Mucosa of descending colon (tissue), 3 donors: ENCODE results near the gene CDC42BPA. TPM values are rescaled to one million over a fixed set of nuclear protein-coding genes. Genes with fewer than 3 reads are reported as not detected.

Source experiments
- ATAC-seq: fragments of 200-7000 bp; cut with Tn5 transposase; one replicate; pipeline ENCODE4 v1.9.1; 2020; ENCODE audit warnings: mild to moderate bottlenecking, moderate library complexity
- DNase-seq, 3 donors: peaks; one replicate each; pipeline ENCODE4 v3.0.0-alpha.2; 2020
- H3K36me3 ChIP-seq: fragments of 200-600 bp; one replicate; pipeline ENCODE4 v1.8.0; 2021; ENCODE audit warnings: low read depth, mild to moderate bottlenecking
- H3K4me1 ChIP-seq: fragments of 200-600 bp; one replicate; pipeline ENCODE4 v1.8.0; 2021; ENCODE audit warnings: low read depth, mild to moderate bottlenecking
- H3K4me3 ChIP-seq: fragments of 200-600 bp; one replicate; pipeline ENCODE4 v1.8.0; 2021; ENCODE audit warnings: mild to moderate bottlenecking
- H3K9me3 ChIP-seq: fragments of 200-600 bp; one replicate; pipeline ENCODE4 v1.8.0; 2021; ENCODE audit warnings: mild to moderate bottlenecking
- intact Hi-C, 2 donors: fragments of 100-400 bp; cut with DNase I in 1 of 2; cut with micrococcal nuclease in 1 of 2; formaldehyde crosslinking; loops; one replicate each; pipeline versions ENCODE4 v1.11.0 to v1.11.1; 2022; cut with DNase I, micrococcal nuclease
- total RNA-seq, 3 donors: library from RNA; stranded (reverse); fragmentation: NEBNext Ultra II Directional in 2 of 3; extraction: Animal tissue kit (Norgen Biotek cat#: 25700) in 2 of 3; gene quantifications; one replicate each; pipeline versions ENCODE4 v1.2.1 to v1.2.4, GENCODE V29; 2021 to 2023
- TF ChIP-seq, protein P1 (sequence below): fragments of 200-600 bp; IDR thresholded peaks from one replicate; pipeline ENCODE4 v1.8.0; 2022; ENCODE audit warnings: antibody characterized with exemption, mild to moderate bottlenecking
- donor health status: DM: no; HTN: no; CAD: no; lungs with moderate emphysema.
- donor health status: DM: no; HTN: no; CAD: no.
- donor health status: DM: no; HTN: yes; CAD: no.

Gene CDC42BPA
- total RNA-seq, 3 donors from 2014 or later = 32.6 to 70.7 (median 50.2) TPM

DNA sequence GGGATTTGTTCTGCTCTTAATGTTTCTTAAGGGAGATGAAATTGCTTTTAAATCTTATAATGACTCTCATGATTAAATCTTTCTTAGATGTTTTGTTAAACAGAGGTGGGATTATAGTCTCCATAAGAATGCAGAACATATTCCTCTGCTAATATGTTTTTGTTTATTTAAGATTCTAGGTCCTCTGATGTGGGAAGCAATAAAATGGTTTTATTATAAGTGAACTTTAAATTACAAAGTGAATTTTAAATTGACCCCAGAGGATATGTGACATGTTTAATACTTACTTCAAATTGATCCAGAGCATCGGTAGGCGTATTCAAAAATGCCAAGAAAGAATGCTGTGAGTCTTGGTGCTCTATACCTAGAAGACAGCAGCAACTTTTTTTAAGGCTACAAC lies 248.8 kb downstream of the CDC42BPA start:
- intact Hi-C loops = no loop called here
- Histone ChIP-seq H3K4me3 (no peak overlapping the region), H3K4me1 (no peaks in the 10 kb centered on the region), H3K36me3 (no peaks in the 10 kb centered on the region), H3K9me3 (no peaks in the 10 kb centered on the region)
- no peak for DNase-seq
- TF ChIP-seq, protein P1, sequence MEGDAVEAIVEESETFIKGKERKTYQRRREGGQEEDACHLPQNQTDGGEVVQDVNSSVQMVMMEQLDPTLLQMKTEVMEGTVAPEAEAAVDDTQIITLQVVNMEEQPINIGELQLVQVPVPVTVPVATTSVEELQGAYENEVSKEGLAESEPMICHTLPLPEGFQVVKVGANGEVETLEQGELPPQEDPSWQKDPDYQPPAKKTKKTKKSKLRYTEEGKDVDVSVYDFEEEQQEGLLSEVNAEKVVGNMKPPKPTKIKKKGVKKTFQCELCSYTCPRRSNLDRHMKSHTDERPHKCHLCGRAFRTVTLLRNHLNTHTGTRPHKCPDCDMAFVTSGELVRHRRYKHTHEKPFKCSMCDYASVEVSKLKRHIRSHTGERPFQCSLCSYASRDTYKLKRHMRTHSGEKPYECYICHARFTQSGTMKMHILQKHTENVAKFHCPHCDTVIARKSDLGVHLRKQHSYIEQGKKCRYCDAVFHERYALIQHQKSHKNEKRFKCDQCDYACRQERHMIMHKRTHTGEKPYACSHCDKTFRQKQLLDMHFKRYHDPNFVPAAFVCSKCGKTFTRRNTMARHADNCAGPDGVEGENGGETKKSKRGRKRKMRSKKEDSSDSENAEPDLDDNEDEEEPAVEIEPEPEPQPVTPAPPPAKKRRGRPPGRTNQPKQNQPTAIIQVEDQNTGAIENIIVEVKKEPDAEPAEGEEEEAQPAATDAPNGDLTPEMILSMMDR = no peak
- no peak for ATAC-seq

DNA sequence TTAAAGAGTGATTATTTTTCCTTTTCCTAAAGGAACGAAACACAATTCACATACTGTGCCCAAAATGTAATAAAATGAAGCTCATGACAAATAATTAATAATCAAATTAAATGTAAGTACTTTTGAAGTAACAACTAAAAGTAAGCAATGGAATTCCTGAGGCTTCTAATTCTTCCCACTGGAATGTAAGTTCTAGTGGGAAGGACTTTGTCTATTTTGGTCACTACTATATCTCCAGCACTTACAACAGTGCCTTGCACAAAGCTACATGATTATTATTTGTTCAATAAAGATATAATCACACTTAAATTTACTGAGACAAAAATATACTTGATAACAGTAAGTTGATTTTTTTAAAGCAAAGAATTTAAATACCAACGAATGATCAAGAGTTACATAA lies 249.4 kb downstream of the CDC42BPA start:
- H3K4me3 ChIP-seq = no peak overlapping the region
- ATAC-seq = no peak
- intact Hi-C loops = no loop called here
- H3K36me3 ChIP-seq = no peaks in the 10 kb centered on the region
- H3K4me1 ChIP-seq = no peaks in the 10 kb centered on the region
- no peak for DNase-seq
- no peaks in the 10 kb centered on the region for H3K9me3 ChIP-seq
- TF ChIP-seq, protein P1 = no peak

DNA sequence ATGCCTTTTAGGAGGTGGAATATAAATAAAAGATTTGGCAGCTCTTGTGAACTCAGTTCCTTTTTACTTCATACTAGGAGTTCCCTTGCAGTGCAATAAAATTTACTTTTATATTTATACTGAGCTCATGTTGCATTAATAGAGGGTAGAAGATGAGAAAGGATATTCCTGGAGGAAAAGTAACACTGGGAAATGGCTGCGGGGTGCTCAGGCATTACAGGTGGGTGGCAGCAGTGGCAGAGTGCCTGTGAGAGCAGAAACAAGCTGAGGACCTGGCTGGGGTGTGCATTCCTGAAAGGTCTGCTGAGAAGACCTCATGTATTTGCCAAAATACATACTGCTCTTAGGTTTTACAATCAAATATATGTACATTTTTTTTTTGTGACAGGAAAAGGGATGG lies 251.3 kb downstream of the CDC42BPA start:
- no peaks in the 10 kb centered on the region for H3K4me1 ChIP-seq
- no peaks in the 10 kb centered on the region for H3K9me3 ChIP-seq
- H3K4me3 ChIP-seq = no peak overlapping the region
- H3K36me3 ChIP-seq = no peaks in the 10 kb centered on the region
- ATAC-seq = no peak
- TF ChIP-seq, protein P1 = no peak
- DNase-seq = no peak
- intact Hi-C loops = no loop called here

DNA sequence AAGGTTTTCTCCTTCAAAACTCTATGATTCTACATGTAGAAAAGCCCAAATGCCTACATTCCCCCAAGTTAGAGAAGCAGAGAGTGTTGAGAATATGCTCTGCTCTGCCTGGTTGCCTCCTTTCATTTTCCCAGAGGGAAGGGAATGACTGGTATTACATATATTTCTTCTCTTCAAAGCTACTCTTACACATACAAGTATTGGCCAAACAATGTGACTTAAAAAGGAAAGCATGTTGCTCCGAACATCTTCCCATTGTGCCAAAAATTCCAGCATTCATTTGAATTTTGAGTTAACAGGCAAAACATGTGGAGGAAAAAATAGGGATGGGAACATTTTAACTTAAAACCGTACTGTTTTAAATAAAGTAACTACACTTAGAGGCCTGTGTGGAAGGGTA lies 253.0 kb downstream of the CDC42BPA start:
- intact Hi-C loops = no loop called here
- Histone ChIP-seq H3K4me3 (no peak overlapping the region), H3K36me3 (no peaks in the 10 kb centered on the region), H3K4me1 (no peaks in the 10 kb centered on the region), H3K9me3 (no peaks in the 10 kb centered on the region)
- TF ChIP-seq, protein P1 = no peak
- no peak for DNase-seq
- no peak for ATAC-seq

DNA sequence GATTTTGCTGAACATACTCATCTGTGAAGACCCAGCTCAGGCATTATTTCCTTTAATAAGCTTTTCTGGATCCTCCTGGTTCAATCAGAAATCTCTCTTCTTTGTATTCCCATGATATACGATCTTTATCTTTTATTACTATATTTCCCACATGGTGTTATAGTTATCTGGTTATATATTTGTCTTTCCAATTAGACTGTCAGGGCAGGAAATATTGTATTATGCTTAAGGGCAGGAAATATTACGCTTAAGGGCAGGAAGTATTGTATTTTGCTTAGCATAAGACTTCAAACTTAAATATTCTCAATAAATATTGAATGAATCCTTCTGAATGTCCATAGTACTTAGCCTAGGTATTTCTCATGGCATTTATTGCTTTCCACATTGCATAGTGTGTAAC lies 256.0 kb downstream of the CDC42BPA start:
- Histone ChIP-seq H3K36me3 (no peaks in the 10 kb centered on the region), H3K4me3 (no peak overlapping the region), H3K4me1 (no peaks in the 10 kb centered on the region), H3K9me3 (no peaks in the 10 kb centered on the region)
- intact Hi-C loops = no loop called here
- ATAC-seq = no peak
- DNase-seq = no peak
- TF ChIP-seq, protein P1 = no peak

DNA sequence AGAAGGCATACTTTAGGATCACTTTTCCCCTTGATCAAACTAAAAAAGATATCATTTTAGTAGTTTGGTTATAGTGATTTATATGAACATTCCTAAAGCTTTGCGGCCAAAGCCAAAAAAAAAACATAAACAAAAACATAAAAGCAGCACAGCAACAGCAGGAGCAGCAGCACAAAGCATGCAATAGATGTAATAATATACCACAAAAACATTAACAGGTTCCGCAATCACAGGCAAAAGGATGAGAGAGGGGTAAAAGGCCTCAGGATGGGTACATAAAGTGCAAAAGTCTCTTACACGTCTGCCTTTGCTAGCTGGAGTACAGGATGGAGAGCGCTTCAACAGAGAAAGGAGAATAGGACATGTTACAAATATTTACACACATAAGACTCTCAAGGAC lies 259.2 kb downstream of the CDC42BPA start:
- ATAC-seq = no peak
- H3K4me3 ChIP-seq = no peak overlapping the region
- TF ChIP-seq, protein P1 = no peak
- no peak for DNase-seq
- H3K4me1 ChIP-seq = no peaks in the 10 kb centered on the region
- intact Hi-C loops = no loop called here
- H3K36me3 ChIP-seq = no peaks in the 10 kb centered on the region
- no peaks in the 10 kb centered on the region for H3K9me3 ChIP-seq
